ENCODE data around the gene NLRP6. TPM values are rescaled to one million over a fixed set of nuclear protein-coding genes. Genes with fewer than 3 reads are reported as not detected.
"Not testable (repeated sequence)": the region's sequence is repeated elsewhere in the genome, so short reads cannot be mapped to it uniquely, and the experiment has no call there.

The NLRP6 gene
- total and polyA plus RNA-seq, 7 experiments from 2014 or later, result 5.4 to 24.7 (median 13.8) TPM

DNA sequence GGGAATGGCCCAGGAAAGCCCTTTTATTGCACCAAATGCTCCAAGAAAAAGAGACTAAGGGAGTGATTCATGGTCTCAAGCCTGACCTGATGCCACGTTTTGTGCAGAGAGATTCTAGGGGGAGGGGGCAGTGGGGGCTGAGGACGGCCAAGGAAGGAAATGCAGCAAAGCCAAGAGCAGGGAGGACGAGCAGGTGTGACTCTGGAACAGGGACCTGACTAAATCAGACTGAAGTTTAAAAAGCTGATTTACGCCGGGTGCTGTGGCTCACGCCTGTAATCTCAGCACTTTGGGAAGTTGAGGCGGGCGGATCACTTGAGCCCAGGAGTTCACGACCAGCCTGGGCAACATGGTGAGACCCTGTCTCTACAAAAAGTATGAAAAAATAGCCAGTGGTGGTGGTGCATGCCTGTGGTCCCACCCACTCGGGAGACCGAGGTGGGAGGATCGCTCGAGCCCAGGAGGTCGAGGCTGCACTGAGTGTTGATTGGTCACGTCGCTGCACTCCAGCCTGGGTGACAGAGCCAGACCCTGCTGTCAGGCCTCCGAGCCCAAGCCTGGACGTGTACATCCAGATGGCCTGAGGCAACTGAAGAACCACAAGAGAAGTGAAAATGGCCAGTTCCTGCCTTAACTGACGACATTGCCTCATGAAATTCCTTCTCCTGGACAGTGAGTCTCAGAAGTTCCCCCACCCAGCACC is 53.3 kb downstream of the NLRP6 start:
- no peak overlapping the region for H3K27ac ChIP-seq (ENCODE audit: low read depth, low read length)
- peak overlapping the region in 8 of 9 donors; percentile 71 to 92 (median 84) for H3K27ac Mint-ChIP-seq
- ChIA-PET CTCF (no interaction called here), POLR2A (interaction anchor here (0.6 to 5.2 kb wide), 8 partner anchors 8 to 263 kb away, joined by 3 to 28 read pairs (median 4); no protein-coding TSS in a partner anchor)
- no peaks in the 10 kb centered on the region for H3K36me3 ChIP-seq (ENCODE audit: control insufficient read depth in 2 of 3, insufficient read depth in 3 of 3, low read length in 3 of 3)
- H3K4me3 Mint-ChIP-seq, result peak overlapping the region; percentile 44 to 78 (median 66)
- peaks cover 39 to 85% (median 70%) of the 10 kb centered on the region in 7 donors for H3K4me1 Mint-ChIP-seq
- intact Hi-C loops (cut with micrococcal nuclease), result no loop called here
- H3K27me3 Mint-ChIP-seq, result no peaks in the 10 kb centered on the region
- no peak for DNase-seq
- H3K27me3 ChIP-seq (ENCODE audit: control insufficient read depth in 2 of 2, insufficient read depth in 2 of 2, low read length in 2 of 2), result no peaks in the 10 kb centered on the region
- H3K4me3 ChIP-seq (ENCODE audit: low read length), result peak overlapping the region; percentile 19
- ATAC-seq, result no peak
- no peaks in the 10 kb centered on the region for H3K9me3 Mint-ChIP-seq
- no peaks in the 10 kb centered on the region for H3K9me3 ChIP-seq (ENCODE audit: control insufficient read depth in 2 of 3, low read length in 3 of 3)
- peaks cover 30 to 45% of the 10 kb centered on the region in 2 donors for H3K4me1 ChIP-seq (ENCODE audit: control insufficient read depth in 2 of 2, insufficient read depth in 2 of 2, low read length in 2 of 2)
- peaks cover 0 to 10% (median 0%) of the 10 kb centered on the region in 5 donors for H3K36me3 Mint-ChIP-seq

GRCh38 chr11:332651-333480 is 54.7 kb downstream of the NLRP6 start:
- Histone ChIP-seq H3K27me3 (ENCODE audit: control insufficient read depth in 2 of 2, insufficient read depth in 2 of 2, low read length in 2 of 2) (no peaks in the 10 kb centered on the region), H3K4me1 (ENCODE audit: control insufficient read depth in 2 of 2, insufficient read depth in 2 of 2, low read length in 2 of 2) (peaks cover 20 to 44% of the 10 kb centered on the region in 2 donors), H3K27ac (ENCODE audit: low read depth, low read length) (no peak overlapping the region), H3K4me3 (ENCODE audit: low read length) (no peak overlapping the region), H3K36me3 (ENCODE audit: control insufficient read depth in 2 of 3, insufficient read depth in 3 of 3, low read length in 3 of 3) (no peaks in the 10 kb centered on the region), H3K9me3 (ENCODE audit: control insufficient read depth in 2 of 3, low read length in 3 of 3) (no peaks in the 10 kb centered on the region)
- H3K4me3 Mint-ChIP-seq, result peak overlapping the region in 5 of 10 donors; percentile 25 to 61 (median 55)
- ChIA-PET POLR2A (interaction anchor here (0.8 to 1.4 kb wide), 7 partner anchors 8 to 65 kb away, joined by 3 to 4 read pairs (median 4); no protein-coding TSS in a partner anchor), CTCF (interaction anchor here (1.0 kb wide), 1 partner anchor 10 kb away, joined by 3 read pairs; no protein-coding TSS in a partner anchor)
- no peaks in the 10 kb centered on the region for H3K27me3 Mint-ChIP-seq
- peaks cover 39 to 82% (median 62%) of the 10 kb centered on the region in 7 donors for H3K4me1 Mint-ChIP-seq
- intact Hi-C loops (cut with micrococcal nuclease), result no loop called here
- peaks cover 0 to 10% (median 0%) of the 10 kb centered on the region in 5 donors for H3K36me3 Mint-ChIP-seq
- ATAC-seq (no peak), DNase-seq (no peak)
- peak overlapping the region in 7 of 9 donors; percentile 36 to 84 (median 59) for H3K27ac Mint-ChIP-seq
- H3K9me3 Mint-ChIP-seq, result no peaks in the 10 kb centered on the region

DNA sequence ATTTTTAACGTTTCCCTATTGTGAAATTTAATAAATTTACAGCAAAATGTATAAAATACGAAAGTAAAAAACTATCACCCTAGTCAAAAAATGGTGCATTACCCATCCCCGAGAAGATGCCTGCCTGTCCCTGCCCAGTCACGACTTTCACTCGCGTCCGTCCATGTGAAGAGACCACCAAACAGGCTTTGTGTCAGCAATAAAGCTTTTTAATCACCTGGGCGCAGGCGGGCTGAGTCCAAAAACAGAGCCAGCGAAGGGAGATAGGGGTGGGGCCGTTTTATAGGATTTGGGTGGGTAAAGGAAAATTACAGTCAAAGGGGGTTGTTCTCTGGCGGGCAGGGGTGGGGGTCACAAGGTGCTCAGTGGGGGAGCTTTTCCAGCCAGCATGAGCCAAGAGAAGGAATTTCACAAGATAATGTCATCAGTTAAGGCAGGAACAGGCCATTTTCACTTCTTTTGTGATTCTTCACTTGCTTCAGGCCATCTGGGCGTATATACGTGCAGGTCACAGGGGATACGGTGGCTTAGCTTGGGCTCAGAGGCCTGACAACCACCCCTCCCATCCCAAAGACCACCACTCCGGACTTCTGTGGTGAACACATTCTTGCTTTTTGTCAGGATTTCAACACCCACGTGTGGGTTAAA is 55.5 kb downstream of the NLRP6 start:
- H3K9me3 Mint-ChIP-seq; H3K9me3 ChIP-seq (ENCODE audit: control insufficient read depth in 2 of 3, low read length in 3 of 3); H3K27me3 ChIP-seq (ENCODE audit: control insufficient read depth in 2 of 2, insufficient read depth in 2 of 2, low read length in 2 of 2); H3K27me3 Mint-ChIP-seq; intact Hi-C loops (cut with micrococcal nuclease); ATAC-seq; H3K27ac ChIP-seq (ENCODE audit: low read depth, low read length); H3K4me3 ChIP-seq (ENCODE audit: low read length); DNase-seq; H3K36me3 ChIP-seq (ENCODE audit: control insufficient read depth in 2 of 3, insufficient read depth in 3 of 3, low read length in 3 of 3); H3K4me3 Mint-ChIP-seq: not testable (repeated sequence)
- Mint-ChIP-seq H3K4me1 (peaks cover 39 to 84% (median 57%) of the 10 kb centered on the region in 7 donors), H3K36me3 (peaks cover 0 to 10% (median 0%) of the 10 kb centered on the region in 5 donors), H3K27ac (peak overlapping the region in 4 of 9 donors; percentile 14 to 45 (median 26))
- ChIA-PET CTCF (interaction anchor here (1.0 kb wide), 1 partner anchor 11 kb away, joined by 3 read pairs; no protein-coding TSS in a partner anchor), POLR2A (interaction anchor here (1.2 to 1.4 kb wide), 5 partner anchors 9 to 19 kb away, joined by 3 to 4 read pairs (median 3); no protein-coding TSS in a partner anchor)
- peaks cover 20 to 44% of the 10 kb centered on the region in 2 donors for H3K4me1 ChIP-seq (ENCODE audit: control insufficient read depth in 2 of 2, insufficient read depth in 2 of 2, low read length in 2 of 2)

DNA sequence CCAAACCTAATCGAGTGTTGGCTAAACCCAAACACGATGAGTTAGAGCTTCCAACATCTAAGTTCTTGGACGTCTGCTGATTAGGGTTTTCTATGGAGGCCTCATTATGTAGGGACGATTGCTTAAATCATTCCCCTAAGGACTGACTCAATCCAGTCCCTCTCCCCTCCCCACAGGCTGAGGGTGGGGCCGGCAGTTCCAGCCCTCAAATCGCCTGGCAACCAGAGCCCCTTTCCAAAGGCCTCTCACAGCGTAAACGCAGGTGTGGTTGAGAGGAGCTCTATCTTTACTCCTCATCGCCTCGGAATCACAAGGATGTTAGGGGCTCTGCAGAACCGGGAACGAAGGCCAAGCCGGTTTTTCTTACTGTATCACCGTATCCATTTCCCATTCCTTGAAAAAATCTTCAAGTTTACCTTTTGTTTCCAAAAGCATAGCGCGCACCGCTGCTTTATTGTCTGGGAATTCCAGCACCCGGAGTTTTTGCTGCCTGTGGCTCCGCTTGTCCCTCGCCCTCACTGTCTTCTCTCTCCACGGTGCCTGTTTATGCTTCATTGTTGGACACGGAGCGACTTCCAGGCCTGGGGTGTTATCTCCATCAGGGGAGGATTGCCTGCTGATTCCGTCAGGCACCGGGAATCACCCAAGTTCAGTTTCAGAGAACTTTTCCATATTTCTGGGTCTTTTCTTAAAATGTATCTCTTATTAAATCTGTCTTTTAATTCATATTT is 56.2 kb downstream of the NLRP6 start:
- Mint-ChIP-seq H3K9me3 (no peaks in the 10 kb centered on the region), H3K4me1 (peaks cover 33 to 79% (median 52%) of the 10 kb centered on the region in 7 donors), H3K4me3 (no peak overlapping the region), H3K27ac (peak overlapping the region in 2 of 9 donors; percentile 14 to 17), H3K36me3 (peaks cover 0 to 5% (median 0%) of the 10 kb centered on the region in 5 donors), H3K27me3 (no peaks in the 10 kb centered on the region)
- intact Hi-C loops (cut with micrococcal nuclease), result no loop called here
- H3K9me3 ChIP-seq (ENCODE audit: control insufficient read depth in 2 of 3, low read length in 3 of 3), result no peaks in the 10 kb centered on the region
- CTCF ChIA-PET, result no interaction called here
- no peak overlapping the region for H3K27ac ChIP-seq (ENCODE audit: low read depth, low read length)
- H3K27me3 ChIP-seq (ENCODE audit: control insufficient read depth in 2 of 2, insufficient read depth in 2 of 2, low read length in 2 of 2), result no peaks in the 10 kb centered on the region
- DNase-seq, result no peak
- no peaks in the 10 kb centered on the region for H3K36me3 ChIP-seq (ENCODE audit: control insufficient read depth in 2 of 3, insufficient read depth in 3 of 3, low read length in 3 of 3)
- POLR2A ChIA-PET, result interaction anchor here (1.2 to 1.3 kb wide), 2 partner anchors 12 to 18 kb away, joined by 3 read pairs; no protein-coding TSS in a partner anchor
- ATAC-seq, result no peak
- peaks cover 20 to 40% of the 10 kb centered on the region in 2 donors for H3K4me1 ChIP-seq (ENCODE audit: control insufficient read depth in 2 of 2, insufficient read depth in 2 of 2, low read length in 2 of 2)
- H3K4me3 ChIP-seq (ENCODE audit: low read length), result no peak overlapping the region

Other genes with a start within 250 kb of the NLRP6 start
- not detected for gene SCGB1C1, start 85.3 kb upstream of the NLRP6 start, total RNA-seq
- gene SCGB1C1, start 85.3 kb upstream of the NLRP6 start, polyA plus RNA-seq, result not detected
- gene BET1L, start 71.0 kb upstream of the NLRP6 start, total RNA-seq, result 100 to 1,000 TPM in 2 of 5 experiments, 10 to 100 TPM in 3; 47.1 to 125 (median 63.2) TPM
- 100 to 1,000 TPM in 1 of 2 donors, 10 to 100 TPM in 1; 89.3 to 111 TPM for gene BET1L, start 71.0 kb upstream of the NLRP6 start, polyA plus RNA-seq
- gene RIC8A, start 70.7 kb upstream of the NLRP6 start, total RNA-seq, result 100 to 1,000 TPM in 1 of 5 experiments, 10 to 100 TPM in 4; 74.4 to 119 (median 92.0) TPM
- 10 to 100 TPM; 77.2 to 94.3 TPM for gene RIC8A, start 70.7 kb upstream of the NLRP6 start, polyA plus RNA-seq
- 10 to 100 TPM; 19.0 to 34.8 (median 25.6) TPM for gene SIRT3, start 42.1 kb upstream of the NLRP6 start, total RNA-seq
- 10 to 100 TPM in 1 of 2 donors, 1 to 10 TPM in 1; 9.9 to 18.9 TPM for gene SIRT3, start 42.1 kb upstream of the NLRP6 start, polyA plus RNA-seq
- 100 to 1,000 TPM in 1 of 5 experiments, 10 to 100 TPM in 4; 64.3 to 172 (median 86.9) TPM for gene PSMD13, start 41.4 kb upstream of the NLRP6 start, total RNA-seq
- gene PSMD13, start 41.4 kb upstream of the NLRP6 start, polyA plus RNA-seq, result 100 to 1,000 TPM; 186 to 215 TPM
- 100 to 1,000 TPM; 325 to 656 (median 348) TPM for gene PGGHG, start 10.7 kb downstream of the NLRP6 start, total RNA-seq
- 10 to 100 TPM in 1 of 2 donors, 1 to 10 TPM in 1; 5.1 to 11.7 TPM for gene PGGHG, start 10.7 kb downstream of the NLRP6 start, polyA plus RNA-seq
- not detected for gene IFITM5, start 21.1 kb downstream of the NLRP6 start, total RNA-seq
- gene IFITM5, start 21.1 kb downstream of the NLRP6 start, polyA plus RNA-seq, result not detected
- 1,000 to 10,000 TPM in 1 of 5 experiments, 100 to 1,000 TPM in 4; 143 to 1,924 (median 528) TPM for gene IFITM2, start 29.4 kb downstream of the NLRP6 start, total RNA-seq
- 1,000 to 10,000 TPM; 2,860 to 3,315 TPM for gene IFITM2, start 29.4 kb downstream of the NLRP6 start, polyA plus RNA-seq
- gene IFITM1, start 35.6 kb downstream of the NLRP6 start, total RNA-seq, result 100 to 1,000 TPM in 4 of 5 experiments, 10 to 100 TPM in 1; 97.4 to 985 (median 241) TPM
- gene IFITM1, start 35.6 kb downstream of the NLRP6 start, polyA plus RNA-seq, result 1,000 to 10,000 TPM; 1,878 to 2,355 TPM
- 10 to 100 TPM in 3 of 5 experiments, 1 to 10 TPM in 2; 6.7 to 43.1 (median 13.2) TPM for gene IFITM3, start 42.5 kb downstream of the NLRP6 start, total RNA-seq
- 100 to 1,000 TPM in 1 of 2 donors, 1 to 10 TPM in 1; 5.1 to 194 TPM for gene IFITM3, start 42.5 kb downstream of the NLRP6 start, polyA plus RNA-seq
- 10 to 100 TPM in 2 of 5 experiments, 1 to 10 TPM in 3; 1.2 to 11.8 (median 3.5) TPM for gene B4GALNT4, start 91.1 kb downstream of the NLRP6 start, total RNA-seq
- gene B4GALNT4, start 91.1 kb downstream of the NLRP6 start, polyA plus RNA-seq, result under 1 TPM in 1 of 2 donors, not detected in 1; 0.14 TPM
- gene PKP3, start 115.8 kb downstream of the NLRP6 start, total RNA-seq, result not detected
- gene PKP3, start 115.8 kb downstream of the NLRP6 start, polyA plus RNA-seq, result not detected
- 100 to 1,000 TPM; 210 to 497 (median 392) TPM for gene SIGIRR, start 136.6 kb downstream of the NLRP6 start, total RNA-seq
- 100 to 1,000 TPM; 223 to 305 TPM for gene SIGIRR, start 136.6 kb downstream of the NLRP6 start, polyA plus RNA-seq
- gene ANO9, start 163.6 kb downstream of the NLRP6 start, total RNA-seq, result 100 to 1,000 TPM in 1 of 5 experiments, 10 to 100 TPM in 4; 85.2 to 107 (median 94.0) TPM
- 1 to 10 TPM; 9.0 to 9.7 TPM for gene ANO9, start 163.6 kb downstream of the NLRP6 start, polyA plus RNA-seq
- gene PTDSS2, start 171.9 kb downstream of the NLRP6 start, total RNA-seq, result 10 to 100 TPM; 19.3 to 27.7 (median 23.4) TPM
- 1 to 10 TPM; 9.0 to 9.9 TPM for gene PTDSS2, start 171.9 kb downstream of the NLRP6 start, polyA plus RNA-seq
- gene RNH1, start 228.8 kb downstream of the NLRP6 start, total RNA-seq, result 100 to 1,000 TPM in 4 of 5 experiments, 10 to 100 TPM in 1; 98.6 to 193 (median 109) TPM
- 100 to 1,000 TPM; 156 to 243 TPM for gene RNH1, start 228.8 kb downstream of the NLRP6 start, polyA plus RNA-seq